ENCODE results near the gene DSG2.
A peak's percentile ranks its signal among the peaks of the same experiment; 100 is the strongest.

Gene DSG2

GRCh38 chr18:31510319-31510718 is 12.3 kb downstream of the DSG2 start:
- ATAC-seq: no peak
- TF ChIP-seq BACH2 (CRISPR knock-in tag; IDR thresholded peaks at IDR 0.05; ENCODE audit: borderline replicate concordance) (no peak), PATZ1 (CRISPR knock-in tag; IDR thresholded peaks at IDR 0.05; ENCODE audit: borderline replicate concordance) (no peak)

GRCh38 chr18:31511098-31511497 is 13.1 kb downstream of the DSG2 start:
- ATAC-seq: no peak
- TF ChIP-seq GLIS3 (CRISPR knock-in tag; IDR thresholded peaks at IDR 0.05): no peak
- TF ChIP-seq CSRNP3 (CRISPR knock-in tag; IDR thresholded peaks at IDR 0.05): no peak
- no peak for TF ChIP-seq ZFP3 (CRISPR knock-in tag; IDR thresholded peaks at IDR 0.05)
- no peak for TF ChIP-seq ARNTL (CRISPR knock-in tag; IDR thresholded peaks at IDR 0.05; ENCODE audit: borderline replicate concordance, low read depth)
- TF ChIP-seq PATZ1 (CRISPR knock-in tag; IDR thresholded peaks at IDR 0.05; ENCODE audit: borderline replicate concordance): no peak
- TF ChIP-seq TSHZ2 (CRISPR knock-in tag; IDR thresholded peaks at IDR 0.05): no peak
- no peak for TF ChIP-seq ESRRG (CRISPR knock-in tag; IDR thresholded peaks at IDR 0.05)
- TF ChIP-seq RARB (CRISPR knock-in tag; IDR thresholded peaks at IDR 0.05): no peak
- TF ChIP-seq ZNF565 (CRISPR knock-in tag; conservative IDR thresholded peaks at IDR 0.05; ENCODE audit: low read depth): no peak
- no peak for TF ChIP-seq ZNF8 (CRISPR knock-in tag; IDR thresholded peaks at IDR 0.05)
- TF ChIP-seq BACH2 (CRISPR knock-in tag; IDR thresholded peaks at IDR 0.05; ENCODE audit: borderline replicate concordance): no peak
- no peak for TF ChIP-seq PPARA (CRISPR knock-in tag; IDR thresholded peaks at IDR 0.05; ENCODE audit: borderline replicate concordance)
- TF ChIP-seq ZNF70 (CRISPR knock-in tag; IDR thresholded peaks at IDR 0.05): no peak
- TF ChIP-seq POU6F1 (CRISPR knock-in tag; IDR thresholded peaks at IDR 0.05; ENCODE audit: borderline replicate concordance, low read depth): no peak
- no peak for TF ChIP-seq CSDC2 (CRISPR knock-in tag; IDR thresholded peaks at IDR 0.05)
- no peak for TF ChIP-seq ISL1 (CRISPR knock-in tag; IDR thresholded peaks at IDR 0.05)

- ATAC-seq: peak; percentile 53; the same call in 1 of the 3 replicates
- no peak for TF ChIP-seq ZFP30 (CRISPR knock-in tag; IDR thresholded peaks at IDR 0.05)
- TF ChIP-seq OSR1 (CRISPR knock-in tag; IDR thresholded peaks at IDR 0.05): no peak
- no peak for TF ChIP-seq ZC3H10 (CRISPR knock-in tag; IDR thresholded peaks at IDR 0.05)
- no peak for TF ChIP-seq PATZ1 (CRISPR knock-in tag; IDR thresholded peaks at IDR 0.05; ENCODE audit: borderline replicate concordance)
- no peak for TF ChIP-seq BACH2 (CRISPR knock-in tag; IDR thresholded peaks at IDR 0.05; ENCODE audit: borderline replicate concordance)
- no peak for TF ChIP-seq CSDC2 (CRISPR knock-in tag; IDR thresholded peaks at IDR 0.05)
- TF ChIP-seq TSHZ2 (CRISPR knock-in tag; IDR thresholded peaks at IDR 0.05): no peak
- no peak for TF ChIP-seq CREB5 (CRISPR knock-in tag; IDR thresholded peaks at IDR 0.05; ENCODE audit: low read depth)
- no peak for TF ChIP-seq SNAI2 (CRISPR knock-in tag; IDR thresholded peaks at IDR 0.05)
- no peak for TF ChIP-seq ZNF565 (CRISPR knock-in tag; conservative IDR thresholded peaks at IDR 0.05; ENCODE audit: low read depth)
- no peak for TF ChIP-seq ARNTL (CRISPR knock-in tag; IDR thresholded peaks at IDR 0.05; ENCODE audit: borderline replicate concordance, low read depth)
These were observed 14.3 kb downstream of the DSG2 start for GRCh38 chr18:31512203-31512764.
